Measurements from ENCODE around the gene ARHGEF3.
A peak's percentile ranks its signal among the peaks of the same experiment; 100 is the strongest.

ARHGEF3 gene

GRCh38 chr3:56681984-56682461 lies 119.7 kb downstream of the ARHGEF3 start:
- peak overlapping the region; percentile 79 for H3K4me3 ChIP-seq (ENCODE audit: low read length)
- DNase-seq (ENCODE audit: low read depth): no peak
- TF ChIP-seq CTCF (conservative IDR thresholded peaks at IDR 0.05; ENCODE audit: low read length): no peak

GRCh38 chr3:56680054-56680580 lies 121.6 kb downstream of the ARHGEF3 start:
- H3K4me3 ChIP-seq (ENCODE audit: low read length): no peak overlapping the region
- DNase-seq (ENCODE audit: low read depth): no peak
- no peak for TF ChIP-seq CTCF (conservative IDR thresholded peaks at IDR 0.05; ENCODE audit: low read length)

All from AG10803 (cell line).